Esophagus muscularis mucosa (tissue), 4 donors: Measurements from ENCODE around the gene NEK4. TPM values are rescaled to one million over a fixed set of nuclear protein-coding genes. Genes with fewer than 3 reads are reported as not detected.

Experiments used
- DNase-seq: peaks from one replicate; pipeline ENCODE4 v3.0.0-alpha.2; 2017; ENCODE audit errors: extremely low spot score
- H3K27ac ChIP-seq, 4 donors: fragments of 200-600 bp; sonication (generic); replicated peaks in 1 of 4; 1 replicate in 3 of 4; 2 replicates in 1 of 4; pipeline ENCODE4 v1.5.1; 2016 to 2019; ENCODE audit warnings: mild to moderate bottlenecking in 1 of 4
- H3K27me3 ChIP-seq, 4 donors: fragments of 200-600 bp; sonication (generic); one replicate each; pipeline versions ENCODE4 v1.5.1 to v1.6.0; 2016 to 2019
- H3K36me3 ChIP-seq, 4 donors: fragments of 200-600 bp; sonication (generic); one replicate each; pipeline ENCODE4 v1.5.1; 2016 to 2019
- H3K4me1 ChIP-seq, 4 donors: fragments of 200-600 bp; sonication (generic); one replicate each; pipeline ENCODE4 v1.5.1; 2016 to 2019
- H3K4me3 ChIP-seq, 4 donors: fragments of 200-600 bp; sonication (generic); 1 replicate in 2 of 4; 2 replicates in 2 of 4; pipeline ENCODE4 v1.5.1; 2016 to 2019; ENCODE audit warnings: mild to moderate bottlenecking in 4 of 4, moderate library complexity in 1 of 4
- H3K9me3 ChIP-seq, 4 donors: fragments of 200-600 bp; sonication (generic); 1 replicate in 3 of 4; 2 replicates in 1 of 4; pipeline ENCODE4 v1.5.1; 2016 to 2019
- EP300 ChIP-seq: sonication (generic); formaldehyde crosslinking; IDR thresholded peaks from one replicate; pipeline ENCODE4 v1.6.1; 2017; ENCODE audit warnings: antibody characterized with exemption
- POLR2A ChIP-seq: fragments of 450-650 bp; IDR thresholded peaks from one replicate; pipeline ENCODE4 v1.6.1; 2017; ENCODE audit warnings: antibody characterized with exemption, moderate library complexity, mild to moderate bottlenecking, low read depth
- POLR2AphosphoS5 ChIP-seq, 2 donors: sonication (generic); formaldehyde crosslinking; IDR thresholded peaks; one replicate each; pipeline ENCODE4 v1.6.1; 2017; ENCODE audit warnings: antibody characterized with exemption in 2 of 2
- WGBS: methylation state at CpG from one replicate; pipeline ENCODE4 v1.1.5; 2018; 5-methylcytosine and 5-hydroxymethylcytosine counted together
- intact Hi-C: fragments of 100-400 bp; cut with DNase I; formaldehyde crosslinking; loops from one replicate; pipeline ENCODE4 v1.15.1; 2023
- total RNA-seq, 4 donors: library from RNA; depleted of rRNA; stranded (reverse); fragments of >200 nt; gene quantifications; one replicate each; pipeline versions ENCODE4 v1.1.0 to v1.2.1, GENCODE V29; 2016
- TF ChIP-seq, protein P1 (sequence below), 3 experiments: fragments of 200-600 bp in 2 of 3; fragments of 450-650 bp in 1 of 3; sonication (generic) in 2 of 3; IDR thresholded peaks; one replicate each; pipeline ENCODE4 v1.5.1; 2017 to 2019; ENCODE audit warnings: antibody characterized with exemption in 3 of 3, mild to moderate bottlenecking in 2 of 3, moderate library complexity in 1 of 3

The NEK4 gene
- total RNA-seq, 4 donors from 2014 or later = 19.1 to 29.2 (median 23.6) TPM

DNA sequence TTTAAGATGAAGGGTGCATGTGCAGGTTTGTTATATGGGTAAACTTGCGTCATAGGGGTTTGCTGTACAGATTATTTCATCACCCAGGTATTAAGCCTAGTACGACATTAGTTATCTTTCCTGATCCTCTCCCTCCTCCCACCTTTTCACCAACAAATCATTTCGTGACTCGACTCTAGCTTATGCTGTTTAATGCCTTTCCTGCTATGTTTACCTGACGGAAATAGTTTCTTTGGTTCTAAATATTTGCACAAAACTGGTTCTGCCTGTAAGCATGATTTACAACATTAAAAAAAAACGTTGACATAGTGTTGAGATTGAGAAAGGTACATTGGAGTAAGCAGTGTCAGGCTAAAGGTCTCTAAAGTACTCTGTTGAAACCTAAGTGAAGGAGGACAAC lies 82.5 kb downstream of the NEK4 start:
- intact Hi-C loops = loop anchor here (10.0 kb wide), 1 partner anchor 213 kb away; no protein-coding TSS in a partner anchor
- no peaks in the 10 kb centered on the region for H3K9me3 ChIP-seq
- H3K27me3 ChIP-seq = no peaks in the 10 kb centered on the region
- TF ChIP-seq EP300 (no peak), POLR2AphosphoS5 (IDR thresholded peaks at IDR 0.05) (no peak), POLR2A (no peak)
- TF ChIP-seq, protein P1, sequence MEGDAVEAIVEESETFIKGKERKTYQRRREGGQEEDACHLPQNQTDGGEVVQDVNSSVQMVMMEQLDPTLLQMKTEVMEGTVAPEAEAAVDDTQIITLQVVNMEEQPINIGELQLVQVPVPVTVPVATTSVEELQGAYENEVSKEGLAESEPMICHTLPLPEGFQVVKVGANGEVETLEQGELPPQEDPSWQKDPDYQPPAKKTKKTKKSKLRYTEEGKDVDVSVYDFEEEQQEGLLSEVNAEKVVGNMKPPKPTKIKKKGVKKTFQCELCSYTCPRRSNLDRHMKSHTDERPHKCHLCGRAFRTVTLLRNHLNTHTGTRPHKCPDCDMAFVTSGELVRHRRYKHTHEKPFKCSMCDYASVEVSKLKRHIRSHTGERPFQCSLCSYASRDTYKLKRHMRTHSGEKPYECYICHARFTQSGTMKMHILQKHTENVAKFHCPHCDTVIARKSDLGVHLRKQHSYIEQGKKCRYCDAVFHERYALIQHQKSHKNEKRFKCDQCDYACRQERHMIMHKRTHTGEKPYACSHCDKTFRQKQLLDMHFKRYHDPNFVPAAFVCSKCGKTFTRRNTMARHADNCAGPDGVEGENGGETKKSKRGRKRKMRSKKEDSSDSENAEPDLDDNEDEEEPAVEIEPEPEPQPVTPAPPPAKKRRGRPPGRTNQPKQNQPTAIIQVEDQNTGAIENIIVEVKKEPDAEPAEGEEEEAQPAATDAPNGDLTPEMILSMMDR (IDR thresholded peaks at IDR 0.05) = no peak
- DNase-seq = no peak
- peaks cover 55 to 62% (median 60%) of the 10 kb centered on the region in 4 donors for H3K36me3 ChIP-seq
- H3K27ac ChIP-seq = no peak overlapping the region
- H3K4me3 ChIP-seq = no peak overlapping the region
- 79% methylated on average over 6 of the region's 6 CpGs for WGBS
- H3K4me1 ChIP-seq = peaks cover 21 to 37% (median 29%) of the 10 kb centered on the region in 4 donors

DNA sequence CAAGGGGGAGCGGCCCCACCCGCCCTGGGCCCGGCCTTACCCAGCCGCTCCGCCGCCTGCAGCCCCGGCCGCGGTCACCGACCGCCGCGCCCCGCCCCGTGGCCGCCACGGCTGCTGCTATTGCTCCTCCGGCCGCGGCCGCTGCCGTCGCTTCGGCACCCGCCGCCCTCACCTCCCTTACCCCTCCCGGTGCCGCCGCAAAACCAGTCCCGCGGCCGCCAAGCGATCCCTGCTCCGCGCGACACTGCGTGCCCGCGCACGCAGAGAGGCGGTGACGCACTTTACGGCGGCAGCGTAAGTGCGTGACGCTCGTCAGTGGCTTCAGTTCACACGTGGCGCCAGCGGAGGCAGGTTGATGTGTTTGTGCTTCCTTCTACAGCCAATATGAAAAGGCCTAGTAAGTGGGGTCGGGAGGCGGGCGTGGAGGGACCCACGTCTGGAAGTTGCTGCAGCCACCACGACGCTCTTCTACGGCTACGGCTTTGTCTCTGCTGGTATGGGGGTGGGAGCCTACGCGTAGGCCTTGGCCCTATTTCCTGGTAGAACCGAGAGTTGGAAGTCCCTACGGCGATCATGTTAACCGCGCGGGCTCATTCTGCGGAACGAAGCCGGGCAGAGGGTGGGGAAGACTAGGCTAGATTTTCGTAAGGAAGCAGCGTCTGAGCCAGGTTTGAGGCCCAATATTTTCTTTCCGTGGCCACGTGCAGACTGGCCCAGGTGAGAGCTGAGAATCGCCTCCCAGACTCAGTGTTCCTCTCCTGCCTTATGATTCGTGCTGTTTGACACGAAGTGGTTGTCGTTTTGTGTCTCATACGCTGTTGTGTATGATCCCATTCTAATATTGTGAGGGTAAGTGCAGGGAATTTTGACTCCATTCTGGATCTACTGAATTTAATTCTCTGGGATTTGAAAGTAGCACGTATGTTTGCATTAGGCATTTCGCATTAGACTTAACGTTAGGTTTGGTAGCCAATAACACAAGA lies 84.7 kb downstream of the NEK4 start, which contains the start of the genes GNL3 and PBRM1:
Gene GNL3 (plus strand): TSS at position 324 of the 983 bp plus-strand sequence. CDS start 61 bp downstream, at position 385.
Gene PBRM1 (minus strand): TSS at position 205 of the 983 bp plus-strand sequence.
- under 1% methylated on average over 56 of the region's 82 CpGs for WGBS
- DNase-seq = peak; percentile 98
- intact Hi-C loops = loop anchor here (10.0 kb wide), 1 partner anchor 211 kb away; no protein-coding TSS in a partner anchor
- H3K4me3 ChIP-seq = peak within 1 kb of the TSS; percentile 69 to 81 (median 78)
- peak within 1 kb of the TSS; percentile 92 to 98 (median 96) for H3K27ac ChIP-seq
- no peaks in the 10 kb centered on the region for H3K9me3 ChIP-seq
- no peaks in the 10 kb centered on the region for H3K27me3 ChIP-seq
- peaks cover 40 to 59% (median 49%) of the 10 kb centered on the region in 4 donors for H3K4me1 ChIP-seq
- TF ChIP-seq POLR2AphosphoS5 (IDR thresholded peaks at IDR 0.05) (peak; percentile 97), POLR2A (peak; percentile 18), EP300 (peak; percentile 65)
- TF ChIP-seq, protein P1 (IDR thresholded peaks at IDR 0.05) = no peak
- H3K36me3 ChIP-seq = peaks cover 36 to 41% (median 38%) of the 10 kb centered on the region in 4 donors

DNA sequence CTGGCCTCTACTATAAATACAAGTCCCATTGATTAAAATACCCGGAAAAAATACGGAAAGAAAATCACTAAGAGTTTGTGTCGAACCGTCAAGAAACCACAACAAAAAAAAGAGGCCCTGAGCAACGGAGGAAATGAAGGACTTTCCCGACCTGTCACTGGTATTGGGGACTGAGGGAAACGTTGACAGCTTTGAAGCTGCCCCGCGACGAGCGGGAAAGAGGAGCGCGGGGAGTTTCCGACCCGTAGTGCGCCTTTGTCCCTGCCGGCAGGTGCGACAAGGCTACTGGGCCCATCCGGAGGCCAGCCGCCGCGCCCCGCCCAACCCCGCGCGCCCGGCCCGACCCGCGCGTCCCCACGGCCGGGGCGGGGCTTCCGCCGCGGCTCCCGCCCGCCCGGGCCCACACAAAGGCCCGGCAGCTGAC lies 85.4 kb downstream of the NEK4 start:
- TF ChIP-seq EP300 (no peak), POLR2AphosphoS5 (IDR thresholded peaks at IDR 0.05) (peak in 1 of 2 donors; percentile 27), POLR2A (no peak)
- TF ChIP-seq, protein P1 (IDR thresholded peaks at IDR 0.05) = no peak
- DNase-seq = no peak
- H3K9me3 ChIP-seq = no peaks in the 10 kb centered on the region
- intact Hi-C loops = loop anchor here (10.0 kb wide), 1 partner anchor 210 kb away; no protein-coding TSS in a partner anchor
- WGBS = under 1% methylated on average over 19 of the region's 41 CpGs
- peaks cover 29 to 41% (median 36%) of the 10 kb centered on the region in 4 donors for H3K36me3 ChIP-seq
- H3K27ac ChIP-seq = peak overlapping the region; percentile 92 to 98 (median 96)
- no peaks in the 10 kb centered on the region for H3K27me3 ChIP-seq
- peak overlapping the region; percentile 69 to 81 (median 78) for H3K4me3 ChIP-seq
- peaks cover 40 to 62% (median 49%) of the 10 kb centered on the region in 4 donors for H3K4me1 ChIP-seq

DNA sequence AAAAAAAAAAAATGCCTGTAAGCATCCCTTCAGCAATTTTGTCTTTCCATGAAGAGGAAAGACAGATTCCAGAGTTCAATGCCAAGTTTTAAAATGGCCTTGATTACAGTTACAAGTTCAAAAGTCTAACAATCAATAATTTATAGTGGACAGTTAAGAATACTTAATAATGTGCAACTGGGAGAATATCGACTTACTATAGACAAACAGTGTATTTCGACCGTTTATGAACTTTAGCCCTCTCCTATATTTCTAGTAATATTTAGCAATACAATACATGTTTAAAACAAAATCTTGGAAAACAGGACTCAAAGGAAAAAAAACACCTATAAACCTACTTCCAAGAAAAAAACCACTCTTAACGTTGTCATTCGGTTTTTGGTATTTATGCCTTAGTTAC lies 86.6 kb downstream of the NEK4 start:
- intact Hi-C loops = loop anchor here (10.0 kb wide), 1 partner anchor 209 kb away; no protein-coding TSS in a partner anchor
- 56% methylated on average over 5 of the region's 5 CpGs for WGBS
- TF ChIP-seq, protein P1 (IDR thresholded peaks at IDR 0.05) = no peak
- TF ChIP-seq POLR2AphosphoS5 (IDR thresholded peaks at IDR 0.05) (no peak), EP300 (no peak), POLR2A (no peak)

More for the DNA sequence above, 86.6 kb downstream of the NEK4 start:
- DNase-seq = no peak
- Histone ChIP-seq H3K27me3 (no peaks in the 10 kb centered on the region), H3K4me1 (peaks cover 42 to 62% (median 57%) of the 10 kb centered on the region in 4 donors), H3K27ac (peak overlapping the region in 3 of 4 donors; percentile 92 to 97 (median 94)), H3K36me3 (peaks cover 18 to 38% (median 31%) of the 10 kb centered on the region in 4 donors), H3K9me3 (no peaks in the 10 kb centered on the region), H3K4me3 (no peak overlapping the region)
